Upper lobe of left lung (tissue), 6 donors: ENCODE measurements around the gene CHAT. TPM values are rescaled to one million over a fixed set of nuclear protein-coding genes. Genes with fewer than 3 reads are reported as not detected.
A peak's percentile ranks its signal among the peaks of the same experiment; 100 is the strongest.

ENCODE experiments used
- ATAC-seq, 2 donors: fragments of 200-7000 bp; cut with Tn5 transposase; one replicate each; pipeline ENCODE4 v1.9.1; 2022; ENCODE audit warnings: mild to moderate bottlenecking in 2 of 2, moderate library complexity in 2 of 2; ENCODE audit not compliant: low FRiP score in 2 of 2
- DNase-seq, 2 donors: peaks; one replicate each; pipeline ENCODE4 v3.0.0-alpha.2; 2019 to 2020
- H3K27ac ChIP-seq, 4 donors: fragments of 200-600 bp; sonication (generic); one replicate each; pipeline ENCODE4 v1.5.1; 2016 to 2019
- H3K27me3 ChIP-seq, 4 donors: fragments of 200-600 bp; sonication (generic); one replicate each; pipeline ENCODE4 v1.5.1; 2017 to 2019
- H3K36me3 ChIP-seq, 4 donors: fragments of 200-600 bp; sonication (generic); one replicate each; pipeline ENCODE4 v1.5.1; 2016 to 2019
- H3K4me1 ChIP-seq, 4 donors: fragments of 200-600 bp; sonication (generic); one replicate each; pipeline ENCODE4 v1.5.1; 2018 to 2019
- H3K4me3 ChIP-seq, 4 donors: fragments of 200-600 bp; sonication (generic); one replicate each; pipeline ENCODE4 v1.5.1; 2017 to 2019; ENCODE audit warnings: mild to moderate bottlenecking in 2 of 4, moderate library complexity in 1 of 4
- H3K9me3 ChIP-seq, 4 donors: fragments of 200-600 bp; sonication (generic); one replicate each; pipeline ENCODE4 v1.5.1; 2018 to 2019
- EP300 ChIP-seq, 4 donors: sonication (generic); formaldehyde crosslinking; IDR thresholded peaks; one replicate each; pipeline ENCODE4 v1.5.1; 2017; ENCODE audit warnings: antibody characterized with exemption in 4 of 4, control low read depth in 2 of 4
- POLR2A ChIP-seq, 4 donors: fragments of 450-650 bp; IDR thresholded peaks; one replicate each; pipeline ENCODE4 v1.5.1; 2016 to 2017; ENCODE audit warnings: antibody characterized with exemption in 4 of 4, mild to moderate bottlenecking in 2 of 4
- POLR2AphosphoS5 ChIP-seq, 2 donors: sonication (generic); formaldehyde crosslinking; IDR thresholded peaks; one replicate each; pipeline ENCODE4 v1.5.1; 2017; ENCODE audit warnings: antibody characterized with exemption in 2 of 2
- WGBS, 2 donors: methylation state at CpG; one replicate each; pipeline ENCODE4 v1.1.5; 2017 to 2018; 5-methylcytosine and 5-hydroxymethylcytosine counted together
- total RNA-seq, 6 donors: library from RNA; depleted of rRNA in 4 of 6; stranded (reverse); fragments of >200 nt in 4 of 6; gene quantifications; one replicate each; pipeline versions ENCODE4 v1.1.0 to v1.2.1, GENCODE V29; 2016 to 2021
- TF ChIP-seq, protein P1 (sequence below), 6 experiments: fragments of 450-650 bp in 4 of 6; fragments of 200-600 bp in 2 of 6; sonication (generic) in 2 of 6; IDR thresholded peaks; one replicate each; pipeline ENCODE4 v1.5.1; 2016 to 2019; ENCODE audit warnings: antibody characterized with exemption in 6 of 6
- donor health status: DM: no; HTN: no; CAD: no; lungs with moderate emphysema.
- donor health status: DM: no; HTN: yes; CAD: no; lungs with severe emphysema.

The CHAT gene
- total RNA-seq, 6 donors from 2014 or later = not detected

- Histone ChIP-seq H3K4me1 (peaks cover 11 to 35% (median 22%) of the 10 kb centered on the region in 4 donors), H3K27ac (no peak overlapping the region), H3K36me3 (no peaks in the 10 kb centered on the region), H3K9me3 (no peaks in the 10 kb centered on the region), H3K27me3 (peaks cover 0 to 71% (median 38%) of the 10 kb centered on the region in 4 donors), H3K4me3 (no peak overlapping the region)
- no peak for ATAC-seq
- no peak for DNase-seq
- WGBS, 2 donors = 2 to 5% methylated on average over 10 to 23 of the region's 23 CpGs
- TF ChIP-seq POLR2AphosphoS5 (IDR thresholded peaks at IDR 0.05) = no peak
- no peak for TF ChIP-seq EP300 (IDR thresholded peaks at IDR 0.05)
- TF ChIP-seq, protein P1, sequence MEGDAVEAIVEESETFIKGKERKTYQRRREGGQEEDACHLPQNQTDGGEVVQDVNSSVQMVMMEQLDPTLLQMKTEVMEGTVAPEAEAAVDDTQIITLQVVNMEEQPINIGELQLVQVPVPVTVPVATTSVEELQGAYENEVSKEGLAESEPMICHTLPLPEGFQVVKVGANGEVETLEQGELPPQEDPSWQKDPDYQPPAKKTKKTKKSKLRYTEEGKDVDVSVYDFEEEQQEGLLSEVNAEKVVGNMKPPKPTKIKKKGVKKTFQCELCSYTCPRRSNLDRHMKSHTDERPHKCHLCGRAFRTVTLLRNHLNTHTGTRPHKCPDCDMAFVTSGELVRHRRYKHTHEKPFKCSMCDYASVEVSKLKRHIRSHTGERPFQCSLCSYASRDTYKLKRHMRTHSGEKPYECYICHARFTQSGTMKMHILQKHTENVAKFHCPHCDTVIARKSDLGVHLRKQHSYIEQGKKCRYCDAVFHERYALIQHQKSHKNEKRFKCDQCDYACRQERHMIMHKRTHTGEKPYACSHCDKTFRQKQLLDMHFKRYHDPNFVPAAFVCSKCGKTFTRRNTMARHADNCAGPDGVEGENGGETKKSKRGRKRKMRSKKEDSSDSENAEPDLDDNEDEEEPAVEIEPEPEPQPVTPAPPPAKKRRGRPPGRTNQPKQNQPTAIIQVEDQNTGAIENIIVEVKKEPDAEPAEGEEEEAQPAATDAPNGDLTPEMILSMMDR (IDR thresholded peaks at IDR 0.05) = no peak
- TF ChIP-seq POLR2A (IDR thresholded peaks at IDR 0.05) = no peak
Measured at GRCh38 chr10:49613165-49613881, 514 bp upstream of the CHAT start.

- Histone ChIP-seq H3K27ac (no peak overlapping the region), H3K36me3 (no peaks in the 10 kb centered on the region), H3K4me3 (no peak overlapping the region), H3K27me3 (peaks cover 0 to 61% (median 32%) of the 10 kb centered on the region in 4 donors), H3K4me1 (peaks cover 11 to 29% (median 20%) of the 10 kb centered on the region in 4 donors), H3K9me3 (no peaks in the 10 kb centered on the region)
- no peak for ATAC-seq
- 7 to 9% methylated on average over 18 to 49 of the region's 49 CpGs for WGBS, 2 donors
- TF ChIP-seq POLR2AphosphoS5 (IDR thresholded peaks at IDR 0.05) (no peak), POLR2A (IDR thresholded peaks at IDR 0.05) (no peak)
- DNase-seq = peak in 1 of 2 donors; percentile 1
Measured at GRCh38 chr10:49614242-49615198, 683 bp downstream of the CHAT start.

DNA sequence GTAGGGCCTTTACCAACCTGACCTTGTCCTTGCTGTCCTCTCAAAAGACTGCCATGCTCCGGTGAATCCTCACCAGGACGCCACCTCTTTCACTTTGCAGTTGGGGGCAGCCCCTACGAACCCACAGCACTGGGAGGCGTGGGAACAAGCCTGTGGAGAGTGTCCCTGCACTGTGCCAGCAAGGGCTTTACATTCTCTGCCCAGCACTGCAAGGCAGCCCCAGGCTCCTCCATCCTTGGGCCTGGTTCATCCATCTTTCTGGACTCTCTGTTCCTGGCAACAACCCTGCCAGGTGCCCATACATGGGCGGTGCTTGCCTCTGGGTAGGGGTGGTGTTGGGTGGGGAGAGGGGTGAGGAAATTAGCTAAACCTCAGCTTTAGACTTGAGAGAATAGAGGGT, 1.4 kb downstream of the CHAT start:
- peaks cover 0 to 54% (median 29%) of the 10 kb centered on the region in 4 donors for H3K27me3 ChIP-seq
- no peaks in the 10 kb centered on the region for H3K9me3 ChIP-seq
- ATAC-seq = no peak
- H3K4me3 ChIP-seq = no peak overlapping the region
- H3K36me3 ChIP-seq = no peaks in the 10 kb centered on the region
- no peak for TF ChIP-seq POLR2AphosphoS5 (IDR thresholded peaks at IDR 0.05)
- no peak for TF ChIP-seq POLR2A (IDR thresholded peaks at IDR 0.05)
- TF ChIP-seq, protein P1 (IDR thresholded peaks at IDR 0.05) = no peak
- TF ChIP-seq EP300 (IDR thresholded peaks at IDR 0.05) = no peak
- WGBS, 2 donors = 62 to 69% methylated on average over 4 to 5 of the region's 5 CpGs
- peak in 1 of 2 donors; percentile 6 for DNase-seq
- no peak overlapping the region for H3K27ac ChIP-seq
- H3K4me1 ChIP-seq = peaks cover 7 to 22% (median 13%) of the 10 kb centered on the region in 4 donors

DNA sequence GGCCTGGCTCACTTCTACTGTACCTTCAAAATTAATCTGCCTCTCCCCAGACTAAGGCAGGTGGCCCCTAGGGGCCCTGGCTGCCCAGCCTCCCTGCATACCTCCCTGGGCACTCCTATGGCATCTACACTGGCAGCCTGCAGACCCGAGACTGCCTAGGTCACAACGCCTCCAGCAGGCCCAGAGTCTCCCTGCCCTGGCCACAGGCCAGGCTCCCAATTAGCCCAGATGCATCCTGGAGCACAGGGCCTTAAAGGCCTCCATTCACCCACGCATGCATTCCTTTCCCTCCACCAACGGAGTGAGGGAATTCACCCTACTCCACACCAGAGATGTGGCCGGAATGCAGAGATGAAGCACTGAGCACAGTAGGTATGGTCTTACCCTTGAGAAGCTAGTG, 1.9 kb downstream of the CHAT start:
- ATAC-seq (no peak), DNase-seq (no peak)
- H3K4me3 ChIP-seq = no peak overlapping the region
- peaks cover 2 to 17% (median 9%) of the 10 kb centered on the region in 4 donors for H3K4me1 ChIP-seq
- no peaks in the 10 kb centered on the region for H3K9me3 ChIP-seq
- peaks cover 0 to 49% (median 26%) of the 10 kb centered on the region in 4 donors for H3K27me3 ChIP-seq
- no peak overlapping the region for H3K27ac ChIP-seq
- H3K36me3 ChIP-seq = no peaks in the 10 kb centered on the region
- 70 to 74% methylated on average over 5 of the region's 5 CpGs for WGBS, 2 donors
- TF ChIP-seq EP300 (IDR thresholded peaks at IDR 0.05) (no peak), POLR2AphosphoS5 (IDR thresholded peaks at IDR 0.05) (no peak), POLR2A (IDR thresholded peaks at IDR 0.05) (no peak)
- TF ChIP-seq, protein P1 (IDR thresholded peaks at IDR 0.05) = no peak
